ENCODE measurements around the gene MAPK9.

The MAPK9 gene

GRCh38 chr5:180291943-180292831 is at the start of gene MAPK9:
Gene MAPK9 (minus strand): TSS chr5:180292083. CDS start chr5:180280561, 11,522 bp downstream.
- in situ Hi-C loops (cut with HindIII; ENCODE audit: low sequenced_read_pairs): no loop called here
- peak; percentile 69 for DNase-seq (ENCODE audit: low read depth, low spot score)
- TF ChIP-seq CTCF (IDR thresholded peaks at IDR 0.05; ENCODE audit: low read depth, low read length): no peak
- H3K4me3 ChIP-seq (ENCODE audit: low read depth, low read length): peak within 1 kb of the TSS; percentile 64

GRCh38 chr5:180341595-180341994 is 49.7 kb upstream of the MAPK9 start:
- H3K4me3 ChIP-seq (ENCODE audit: low read depth, low read length): no peak overlapping the region
- DNase-seq (ENCODE audit: low read depth, low spot score): no peak
- in situ Hi-C loops (cut with HindIII; ENCODE audit: low sequenced_read_pairs): no loop called here
- no peak for TF ChIP-seq CTCF (IDR thresholded peaks at IDR 0.05; ENCODE audit: low read depth, low read length)

- in situ Hi-C loops (cut with HindIII; ENCODE audit: low sequenced_read_pairs): no loop called here
- TF ChIP-seq CTCF (IDR thresholded peaks at IDR 0.05; ENCODE audit: low read depth, low read length): no peak
- DNase-seq (ENCODE audit: low read depth, low spot score): no peak
- no peak overlapping the region for H3K4me3 ChIP-seq (ENCODE audit: low read depth, low read length)
These were observed 49.0 kb upstream of the MAPK9 start for GRCh38 chr5:180340856-180341255.

GRCh38 chr5:180339583-180340183 is 47.8 kb upstream of the MAPK9 start:
- H3K4me3 ChIP-seq (ENCODE audit: low read depth, low read length): no peak overlapping the region
- TF ChIP-seq CTCF (IDR thresholded peaks at IDR 0.05; ENCODE audit: low read depth, low read length): no peak
- DNase-seq (ENCODE audit: low read depth, low spot score): no peak
- in situ Hi-C loops (cut with HindIII; ENCODE audit: low sequenced_read_pairs): no loop called here

- no peak for TF ChIP-seq CTCF (IDR thresholded peaks at IDR 0.05; ENCODE audit: low read depth, low read length)
- in situ Hi-C loops (cut with HindIII; ENCODE audit: low sequenced_read_pairs): no loop called here
- no peak for DNase-seq (ENCODE audit: low read depth, low spot score)
- H3K4me3 ChIP-seq (ENCODE audit: low read depth, low read length): no peak overlapping the region
These were observed 46.3 kb upstream of the MAPK9 start for GRCh38 chr5:180338001-180338707.

- no peak overlapping the region for H3K4me3 ChIP-seq (ENCODE audit: low read depth, low read length)
- in situ Hi-C loops (cut with HindIII; ENCODE audit: low sequenced_read_pairs): no loop called here
- no peak for TF ChIP-seq CTCF (IDR thresholded peaks at IDR 0.05; ENCODE audit: low read depth, low read length)
- no peak for DNase-seq (ENCODE audit: low read depth, low spot score)
These were observed 44.5 kb upstream of the MAPK9 start for GRCh38 chr5:180336234-180337020.

Data from astrocyte of the spinal cord (primary cell).